ENCODE results near the gene PLA2G2E.
"Not testable (repeated sequence)": the region's sequence is repeated elsewhere in the genome, so short reads cannot be mapped to it uniquely, and the experiment has no call there.

PLA2G2E gene

GRCh38 chr1:19880841-19881240 lies 42.6 kb downstream of the PLA2G2E start:
- DNase-seq = not testable (repeated sequence)

- no peak for DNase-seq
These were observed 43.8 kb downstream of the PLA2G2E start for GRCh38 chr1:19879661-19880060.

DNA sequence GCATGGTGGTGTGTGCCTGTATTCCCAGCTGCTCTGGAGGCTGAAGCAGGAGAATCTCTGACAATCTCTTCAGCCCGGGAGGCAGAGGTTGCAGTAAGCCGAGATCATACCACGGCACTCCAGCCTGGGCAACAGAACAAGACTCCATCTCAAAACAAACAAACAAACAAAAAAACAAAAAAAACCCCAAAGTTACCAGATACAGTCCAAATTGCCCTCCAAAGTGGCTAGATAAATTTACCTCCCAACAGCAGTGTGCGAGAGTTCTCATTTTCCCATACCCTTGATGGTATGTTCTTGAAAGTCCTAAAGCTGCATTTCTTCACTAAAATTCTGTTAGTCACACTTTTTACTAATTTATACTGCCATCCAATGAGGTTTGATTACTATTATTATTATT lies 44.2 kb downstream of the PLA2G2E start:
- DNase-seq = no peak

GRCh38 chr1:19878637-19878985 lies 44.8 kb downstream of the PLA2G2E start:
- no peak for DNase-seq

GRCh38 chr1:19877821-19878636 lies 45.4 kb downstream of the PLA2G2E start:
- DNase-seq = no peak

GRCh38 chr1:19877181-19877750 lies 46.2 kb downstream of the PLA2G2E start:
- no peak for DNase-seq

- DNase-seq = no peak
These were observed 51.2 kb downstream of the PLA2G2E start for GRCh38 chr1:19872190-19872589.

All from stimulated activated CD4-positive, alpha-beta T cell treated with anti-CD3 and anti-CD28 coated beads, Interleukin-15, amount 100 ng/mL, for 24 hours (primary cell).